22Rv1 (cell line): ENCODE data around the gene AGTR1.

Source experiments
- CTCF ChIP-seq: fragments of 450-650 bp; IDR thresholded peaks from 2 replicates; pipeline ENCODE4 v1.5.1; 2017; ENCODE audit warnings: mild to moderate bottlenecking
- ZFX ChIP-seq: fragments of 450-650 bp; IDR thresholded peaks from 2 replicates; pipeline ENCODE4 v1.6.1; 2017; ENCODE audit warnings: antibody characterized with exemption, borderline replicate concordance

DNA sequence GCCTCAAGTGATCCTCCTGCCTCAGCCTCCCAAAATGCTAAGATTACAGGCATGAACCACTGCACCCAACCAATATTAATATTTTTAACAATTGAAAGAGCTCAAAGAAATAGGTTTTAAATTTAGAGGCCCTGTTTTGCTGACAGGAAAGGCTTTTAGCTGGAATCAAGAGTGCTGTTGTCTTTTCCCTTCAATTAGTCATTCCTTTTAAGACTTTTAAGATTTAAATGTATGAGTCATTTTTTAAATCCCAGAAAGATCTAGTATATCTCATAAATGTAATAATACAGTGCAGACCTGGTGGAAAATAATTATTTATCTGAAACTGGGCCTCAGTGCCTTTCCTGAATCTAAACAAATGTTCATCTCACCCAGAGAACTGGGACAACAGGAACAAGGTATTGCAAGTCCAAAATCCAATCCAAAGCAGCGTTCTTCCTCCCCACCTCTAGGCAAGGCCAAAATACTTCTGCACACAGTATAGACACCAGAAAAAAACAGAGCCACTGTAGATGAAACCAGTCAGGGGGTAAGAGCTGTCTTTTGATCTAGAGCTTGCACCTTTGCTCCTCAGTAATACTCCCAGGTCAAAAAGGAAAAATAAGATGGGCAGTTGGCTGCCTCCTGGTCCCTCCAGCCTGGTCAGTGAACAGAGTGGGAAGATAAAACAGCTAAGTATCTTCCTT is 14.4 kb downstream of the AGTR1 start:
- TF ChIP-seq CTCF (no peak), ZFX (no peak)
